Progenitor cell of endocrine pancreas (in vitro differentiated cells): ENCODE data around the gene AK9. TPM values are rescaled to one million over a fixed set of nuclear protein-coding genes. Genes with fewer than 3 reads are reported as not detected.
"Not testable (repeated sequence)": the region's sequence is repeated elsewhere in the genome, so short reads cannot be mapped to it uniquely, and the experiment has no call there.

Source experiments
- DNase-seq: peaks from one replicate; pipeline ENCODE4 v3.0.0; 2021; ENCODE audit warnings: low spot score; ENCODE audit not compliant: unreplicated experiment
- H3K27ac Mint-ChIP-seq: 2 replicates; pipeline ENCODE4 v1.8.0; 2021; ENCODE audit warnings: mild to moderate bottlenecking, moderate library complexity, mixed read lengths
- H3K27me3 Mint-ChIP-seq: 2 replicates; pipeline ENCODE4 v1.8.0; 2021; ENCODE audit warnings: mixed read lengths
- H3K36me3 Mint-ChIP-seq: 2 replicates; pipeline ENCODE4 v1.8.0; 2022; ENCODE audit warnings: mixed read lengths; ENCODE audit not compliant: insufficient read depth
- H3K4me1 Mint-ChIP-seq: 2 replicates; pipeline ENCODE4 v1.8.0; 2021; ENCODE audit warnings: low read depth, mixed read lengths
- H3K4me3 Mint-ChIP-seq: 2 replicates; pipeline ENCODE4 v1.8.0; 2021; ENCODE audit warnings: low read depth, mild to moderate bottlenecking, moderate library complexity, mixed read lengths
- H3K9me3 Mint-ChIP-seq: 2 replicates; pipeline ENCODE4 v1.8.0; 2021; ENCODE audit warnings: low read depth, mixed read lengths
- total RNA-seq: library from RNA; stranded (reverse); gene quantifications from 2 replicates; pipeline ENCODE4 v1.2.1, GENCODE V29; 2021
- TF ChIP-seq, protein P1 (sequence below): fragments of 200-600 bp; sonication (generic); IDR thresholded peaks from one replicate; pipeline ENCODE4 v1.5.0; 2021; ENCODE audit warnings: antibody characterized with exemption, mild to moderate bottlenecking; ENCODE audit not compliant: unreplicated experiment

The AK9 gene
- total RNA-seq, 1 donor from 2014 or later: 12.8 TPM

DNA sequence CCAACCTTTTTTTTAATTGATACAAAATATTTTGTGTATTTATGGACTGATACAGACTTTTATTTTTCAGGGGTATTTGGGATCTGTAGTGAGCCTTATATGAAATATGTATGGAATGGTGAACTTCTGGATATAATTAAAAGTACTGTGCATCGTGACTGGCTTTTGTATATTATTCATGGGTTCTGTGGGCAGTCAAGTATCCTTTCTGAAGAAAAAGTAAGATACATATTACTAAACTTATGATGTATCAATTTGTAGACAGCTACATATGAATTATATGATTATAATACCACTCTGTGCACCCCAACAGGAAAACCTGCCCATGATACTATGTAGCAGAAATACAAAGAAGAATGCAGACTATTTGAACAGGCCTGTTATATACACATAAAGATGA lies 47.3 kb upstream of the AK9 start:
- TF ChIP-seq, protein P1, sequence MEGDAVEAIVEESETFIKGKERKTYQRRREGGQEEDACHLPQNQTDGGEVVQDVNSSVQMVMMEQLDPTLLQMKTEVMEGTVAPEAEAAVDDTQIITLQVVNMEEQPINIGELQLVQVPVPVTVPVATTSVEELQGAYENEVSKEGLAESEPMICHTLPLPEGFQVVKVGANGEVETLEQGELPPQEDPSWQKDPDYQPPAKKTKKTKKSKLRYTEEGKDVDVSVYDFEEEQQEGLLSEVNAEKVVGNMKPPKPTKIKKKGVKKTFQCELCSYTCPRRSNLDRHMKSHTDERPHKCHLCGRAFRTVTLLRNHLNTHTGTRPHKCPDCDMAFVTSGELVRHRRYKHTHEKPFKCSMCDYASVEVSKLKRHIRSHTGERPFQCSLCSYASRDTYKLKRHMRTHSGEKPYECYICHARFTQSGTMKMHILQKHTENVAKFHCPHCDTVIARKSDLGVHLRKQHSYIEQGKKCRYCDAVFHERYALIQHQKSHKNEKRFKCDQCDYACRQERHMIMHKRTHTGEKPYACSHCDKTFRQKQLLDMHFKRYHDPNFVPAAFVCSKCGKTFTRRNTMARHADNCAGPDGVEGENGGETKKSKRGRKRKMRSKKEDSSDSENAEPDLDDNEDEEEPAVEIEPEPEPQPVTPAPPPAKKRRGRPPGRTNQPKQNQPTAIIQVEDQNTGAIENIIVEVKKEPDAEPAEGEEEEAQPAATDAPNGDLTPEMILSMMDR: no peak
- H3K4me1 Mint-ChIP-seq: peaks cover 21% of the 10 kb centered on the region
- H3K27ac Mint-ChIP-seq: no peak overlapping the region
- no peak overlapping the region for H3K4me3 Mint-ChIP-seq
- H3K36me3 Mint-ChIP-seq: peaks cover 18% of the 10 kb centered on the region
- DNase-seq: no peak
- H3K9me3 Mint-ChIP-seq: no peaks in the 10 kb centered on the region
- H3K27me3 Mint-ChIP-seq: no peaks in the 10 kb centered on the region

DNA sequence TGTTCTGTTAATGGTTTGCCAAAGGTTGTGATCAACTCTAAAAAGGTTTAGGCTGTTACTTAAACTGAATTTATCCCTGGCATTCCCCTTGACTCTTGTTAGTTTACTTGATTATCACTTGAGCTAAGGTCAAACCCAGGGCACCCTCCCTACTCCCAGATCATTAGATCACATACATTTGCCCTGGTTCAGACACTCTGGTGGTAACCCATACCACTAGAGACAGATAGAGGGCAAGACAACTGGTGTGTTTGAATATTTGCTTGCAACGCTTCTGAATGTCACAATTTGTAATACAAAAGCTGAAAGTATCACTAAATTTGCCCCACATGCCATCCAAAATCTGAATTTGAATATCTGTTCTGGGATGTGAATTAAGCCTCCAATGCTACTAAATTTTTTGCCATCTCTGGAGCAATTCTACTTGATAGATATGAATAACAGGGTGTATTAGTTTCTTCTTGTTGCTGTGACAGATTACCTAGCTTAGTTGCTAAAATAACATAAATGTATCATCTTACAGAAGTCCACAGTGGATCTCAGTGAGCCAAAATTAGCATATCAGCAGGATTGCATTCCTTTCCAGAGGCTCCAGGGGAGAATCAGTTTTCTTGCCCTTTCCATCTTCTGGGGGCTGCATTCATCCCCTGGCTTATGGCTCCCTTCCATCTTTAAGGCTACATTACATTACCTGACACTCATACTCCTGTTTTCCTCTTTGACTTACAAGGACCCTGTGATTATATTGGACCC lies 45.4 kb upstream of the AK9 start:
- no peak for DNase-seq
- no peak overlapping the region for H3K27ac Mint-ChIP-seq
- no peaks in the 10 kb centered on the region for H3K27me3 Mint-ChIP-seq
- peaks cover 21% of the 10 kb centered on the region for H3K4me1 Mint-ChIP-seq
- peaks cover 18% of the 10 kb centered on the region for H3K36me3 Mint-ChIP-seq
- H3K4me3 Mint-ChIP-seq: no peak overlapping the region
- H3K9me3 Mint-ChIP-seq: no peaks in the 10 kb centered on the region
- TF ChIP-seq, protein P1: no peak

DNA sequence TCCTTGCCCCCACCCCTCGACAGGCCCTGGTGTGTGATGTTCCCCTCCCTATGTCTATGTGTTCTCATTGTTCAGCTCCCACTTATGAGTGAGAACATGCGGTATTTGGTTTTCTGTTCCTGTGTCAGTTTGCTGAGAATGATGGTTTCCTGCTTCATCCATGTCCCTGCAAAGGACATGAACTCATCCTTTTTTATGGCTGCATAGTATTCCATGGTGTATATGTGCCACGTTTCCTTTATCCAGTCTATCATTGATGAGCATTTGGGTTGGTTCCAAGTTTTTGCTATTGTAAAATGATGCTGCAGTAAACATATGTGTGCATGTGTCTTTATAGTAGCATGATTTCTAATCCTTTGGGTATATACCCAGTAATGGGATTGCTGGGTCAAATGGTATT lies 34.2 kb upstream of the AK9 start:
- Mint-ChIP-seq H3K9me3 (peaks cover 16% of the 10 kb centered on the region), H3K4me1 (peaks cover 14% of the 10 kb centered on the region), H3K36me3 (peaks cover 23% of the 10 kb centered on the region)
- H3K4me3 Mint-ChIP-seq, H3K27ac Mint-ChIP-seq, H3K27me3 Mint-ChIP-seq, DNase-seq: not testable (repeated sequence)

DNA sequence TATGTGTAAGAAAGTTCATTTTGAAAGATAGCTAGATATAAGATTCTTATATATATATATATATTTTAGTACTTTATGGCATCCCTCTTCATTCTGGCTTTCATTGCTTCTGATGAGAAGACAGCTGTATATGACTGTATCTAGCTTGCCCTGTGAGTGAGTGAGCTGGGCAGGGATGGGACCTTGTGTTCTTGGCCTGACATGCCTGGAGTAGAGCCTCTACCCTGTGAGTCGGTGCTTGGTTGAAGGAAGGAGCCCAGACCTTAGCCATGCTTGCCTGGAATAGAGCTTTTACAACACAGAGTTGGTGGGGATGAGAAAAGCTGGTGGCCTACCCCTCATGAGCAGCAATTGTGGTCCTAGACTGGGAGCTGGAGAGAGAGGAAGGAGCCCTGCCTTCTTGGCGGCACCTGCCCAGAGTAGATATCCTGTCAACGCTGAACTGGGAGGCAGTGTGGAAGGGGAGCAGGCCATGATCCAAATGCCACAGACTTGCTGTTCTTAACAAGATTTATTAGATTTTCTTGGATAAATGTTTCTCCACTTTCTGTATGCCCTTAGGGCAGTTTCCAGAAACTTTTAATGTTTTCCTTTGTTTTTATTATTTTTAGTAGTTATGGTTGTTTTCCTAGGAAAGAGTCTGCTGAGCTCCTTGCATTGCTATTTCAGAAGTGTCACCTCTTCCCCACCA lies 31.7 kb upstream of the AK9 start:
- H3K36me3 Mint-ChIP-seq: peaks cover 26% of the 10 kb centered on the region
- TF ChIP-seq, protein P1: no peak

DNA sequence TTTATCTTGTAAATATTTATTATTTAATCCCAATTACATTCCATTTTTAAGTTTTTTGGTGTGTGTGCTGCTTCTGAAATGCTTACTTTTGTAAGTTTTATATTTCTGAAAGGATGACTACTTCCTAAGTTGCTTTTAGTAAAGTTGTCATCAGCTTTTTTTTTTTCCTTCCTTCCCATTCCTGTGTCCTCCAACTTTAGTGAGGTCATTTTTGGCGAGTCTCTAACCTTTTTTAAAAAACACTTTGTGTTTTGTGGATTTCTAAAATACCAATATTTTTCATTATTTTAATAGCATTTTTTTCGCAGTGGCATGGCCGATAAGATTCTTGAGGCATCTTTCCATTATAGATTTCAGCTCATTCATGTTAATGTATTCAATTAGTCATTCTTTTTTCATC lies 31.0 kb upstream of the AK9 start:
- Mint-ChIP-seq H3K4me3 (no peak overlapping the region), H3K4me1 (peaks cover 2% of the 10 kb centered on the region), H3K36me3 (peaks cover 26% of the 10 kb centered on the region), H3K27me3 (no peaks in the 10 kb centered on the region), H3K9me3 (peaks cover 16% of the 10 kb centered on the region), H3K27ac (no peak overlapping the region)
- DNase-seq: no peak
- TF ChIP-seq, protein P1: no peak

More for the DNA sequence above, 31.7 kb upstream of the AK9 start:
- DNase-seq: no peak
- Mint-ChIP-seq H3K9me3 (peaks cover 16% of the 10 kb centered on the region), H3K4me3 (no peak overlapping the region), H3K27ac (no peak overlapping the region), H3K27me3 (no peaks in the 10 kb centered on the region), H3K4me1 (peaks cover 9% of the 10 kb centered on the region)

DNA sequence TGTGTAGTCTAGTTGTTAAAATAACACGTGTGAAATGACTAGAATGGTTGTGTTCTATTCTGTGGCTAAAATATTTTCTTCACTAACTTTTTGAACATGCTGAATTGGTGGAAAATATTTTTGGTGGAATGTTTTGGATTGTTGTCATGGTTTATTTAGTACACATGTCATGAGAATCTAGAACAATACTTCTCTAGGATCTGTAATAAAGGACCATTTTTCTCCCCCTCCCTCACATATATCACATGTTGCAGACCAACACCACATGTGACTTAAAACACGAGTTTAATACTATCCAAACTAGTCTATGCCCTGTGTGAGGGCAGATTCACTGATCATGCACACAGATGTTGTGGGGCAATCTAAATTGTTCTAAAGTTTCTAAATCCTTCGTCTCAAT lies 29.3 kb upstream of the AK9 start:
- Mint-ChIP-seq H3K27me3 (no peaks in the 10 kb centered on the region), H3K4me3 (no peak overlapping the region), H3K36me3 (peaks cover 13% of the 10 kb centered on the region), H3K27ac (no peak overlapping the region), H3K4me1 (peaks cover 2% of the 10 kb centered on the region), H3K9me3 (peaks cover 3% of the 10 kb centered on the region)
- no peak for DNase-seq
- TF ChIP-seq, protein P1: no peak
